Measurements from ENCODE around the gene RALGPS1.

DNA sequence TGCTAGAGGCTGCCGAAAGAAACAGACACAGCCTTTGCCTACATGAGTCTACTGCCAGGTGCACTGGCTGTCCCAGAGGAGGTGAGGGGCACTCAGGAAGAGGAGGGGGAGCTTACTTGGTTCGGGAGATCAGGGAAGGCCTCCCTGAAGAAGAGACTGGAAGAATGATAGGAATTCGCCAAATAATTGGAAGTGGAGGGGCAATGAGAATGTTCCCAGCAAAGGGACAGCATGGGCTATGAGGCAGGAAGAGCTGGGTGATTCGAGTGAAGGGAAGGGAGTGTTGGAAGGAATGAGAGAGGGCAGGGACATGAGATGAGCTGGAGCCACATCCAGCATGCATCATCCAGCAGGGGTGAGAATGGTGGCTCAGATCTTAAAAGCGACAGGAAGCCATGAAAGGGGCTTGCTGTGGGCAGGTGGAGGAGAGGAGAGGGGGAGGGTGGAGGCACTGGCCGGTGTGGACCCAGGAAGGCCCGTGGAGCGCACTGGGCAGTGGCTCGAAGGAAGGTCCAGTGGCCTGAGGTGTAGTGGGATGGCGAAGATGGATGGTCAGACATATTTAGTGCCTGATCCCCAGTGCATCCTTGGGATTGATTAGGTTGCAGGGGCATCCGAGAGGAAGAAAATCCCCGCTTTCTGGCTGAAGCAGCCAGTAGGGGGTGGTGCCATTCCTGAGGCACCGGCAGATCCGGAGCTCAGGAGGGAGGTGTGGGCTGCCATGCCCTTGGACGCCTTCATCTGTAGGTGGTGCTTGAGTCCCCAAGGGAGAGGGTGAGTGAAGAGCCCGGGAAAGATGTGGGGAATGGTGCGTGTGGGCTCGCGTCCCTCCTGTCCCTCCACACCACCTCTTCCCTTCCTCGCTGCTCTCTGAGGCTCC lies 296.5 kb downstream of the RALGPS1 start:
- TF ChIP-seq NFRKB (IDR thresholded peaks at IDR 0.05) = no peak
- no peak for TF ChIP-seq ARNT (IDR thresholded peaks at IDR 0.05)
- TF ChIP-seq FOXA1 (IDR thresholded peaks at IDR 0.05) = no peak
- TF ChIP-seq ELF4 (IDR thresholded peaks at IDR 0.05) = no peak
- TF ChIP-seq SP1 (IDR thresholded peaks at IDR 0.05) = no peak
- no peak for TF ChIP-seq FOXM1 (IDR thresholded peaks at IDR 0.05; ENCODE audit: borderline replicate concordance)

All from HEK293T (cell line).